A673 (cell line): Measurements from ENCODE around the gene ARPP19. TPM values are rescaled to one million over a fixed set of nuclear protein-coding genes. Genes with fewer than 3 reads are reported as not detected.

ENCODE experiments used
- BruUV-seq: library from RNA; stranded (reverse); fragments of 400-500 nt; replicated peaks from 2 replicates; lab custom pipeline; 2021; lab: Mats Ljungman, UMichigan
- CTCF ChIA-PET: fragments of 300-600 bp; sonication (Branson Sonifier 250); formaldehyde crosslinking; loops from one replicate; lab custom pipeline; 2022; ENCODE audit warnings: antibody characterized with exemption; lab: Charles Lee
- POLR2A ChIA-PET: fragments of 300-600 bp; sonication (Branson Sonifier 250); formaldehyde crosslinking; loops from one replicate; lab custom pipeline; 2022; ENCODE audit warnings: antibody characterized with exemption; ENCODE audit not compliant: low non-redundant PET; lab: Charles Lee
- DNase-seq: peaks from one replicate; pipeline ENCODE4 v3.0.0-alpha.2; 2015; ENCODE audit warnings: low spot score
- H3K27ac ChIP-seq: fragments of 200-600 bp; sonication (generic); 2 replicates; pipeline ENCODE4 v1.5.1; 2016; ENCODE audit warnings: mixed run types, low read depth, mild to moderate bottlenecking, mixed read lengths, antibody characterized with exemption, low read length; ENCODE audit not compliant: poor library complexity, severe bottlenecking
- H3K27me3 ChIP-seq: fragments of 200-600 bp; sonication (generic); replicated peaks from 2 replicates; pipeline ENCODE4 v1.6.1; 2017; ENCODE audit warnings: mixed run types, low read depth, mild to moderate bottlenecking, mixed read lengths, antibody characterized with exemption, low read length; ENCODE audit not compliant: insufficient read depth, poor library complexity
- H3K36me3 ChIP-seq: fragments of 200-600 bp; sonication (generic); 2 replicates; pipeline ENCODE4 v1.6.1; 2016; ENCODE audit warnings: mixed run types, mild to moderate bottlenecking, mixed read lengths, antibody characterized with exemption, low read length; ENCODE audit not compliant: insufficient read depth, poor library complexity, severe bottlenecking
- H3K4me1 ChIP-seq: fragments of 200-600 bp; sonication (generic); 2 replicates; pipeline ENCODE4 v1.6.1; 2017; ENCODE audit warnings: mixed run types, mild to moderate bottlenecking, mixed read lengths, antibody characterized with exemption, low read length; ENCODE audit not compliant: insufficient read depth, poor library complexity, severe bottlenecking
- H3K4me3 ChIP-seq: fragments of 200-600 bp; sonication (generic); 2 replicates; pipeline ENCODE4 v1.5.1; 2016; ENCODE audit warnings: low read depth, mixed run types, mild to moderate bottlenecking, mixed read lengths, low read length; ENCODE audit not compliant: poor library complexity, severe bottlenecking
- H3K9me3 ChIP-seq: fragments of 200-600 bp; sonication (generic); 2 replicates; pipeline ENCODE4 v1.6.1; 2016; ENCODE audit warnings: mixed run types, low read depth, mild to moderate bottlenecking, mixed read lengths, antibody characterized with exemption, low read length; ENCODE audit not compliant: poor library complexity, severe bottlenecking
- EZH2 ChIP-seq: fragments of 200-600 bp; sonication (generic); IDR thresholded peaks from 2 replicates; pipeline ENCODE4 v1.6.1; 2017; ENCODE audit warnings: borderline replicate concordance, low read depth, mild to moderate bottlenecking, mixed read lengths, antibody characterized with exemption, low read length; ENCODE audit not compliant: poor library complexity, severe bottlenecking
- intact Hi-C: fragments of 100-400 bp; cut with micrococcal nuclease; formaldehyde crosslinking; loops from one replicate; pipeline ENCODE4 v1.10.0; 2022; ENCODE audit not compliant: unreplicated experiment
- total RNA-seq: library from RNA; stranded (reverse); gene quantifications from 2 replicates; pipeline ENCODE4 v1.2.3, GENCODE V29; 2021
- TF ChIP-seq, protein P1 (sequence below): fragments of 300-800, 200-600 bp; sonication (generic); conservative IDR thresholded peaks from 2 replicates; pipeline ENCODE4 v1.5.1; 2017; ENCODE audit warnings: low read depth, mild to moderate bottlenecking, antibody characterized with exemption, low read length, moderate library complexity, mixed read lengths

Gene ARPP19
- total RNA-seq, 1 experiment from 2014 or later: 186 TPM

DNA sequence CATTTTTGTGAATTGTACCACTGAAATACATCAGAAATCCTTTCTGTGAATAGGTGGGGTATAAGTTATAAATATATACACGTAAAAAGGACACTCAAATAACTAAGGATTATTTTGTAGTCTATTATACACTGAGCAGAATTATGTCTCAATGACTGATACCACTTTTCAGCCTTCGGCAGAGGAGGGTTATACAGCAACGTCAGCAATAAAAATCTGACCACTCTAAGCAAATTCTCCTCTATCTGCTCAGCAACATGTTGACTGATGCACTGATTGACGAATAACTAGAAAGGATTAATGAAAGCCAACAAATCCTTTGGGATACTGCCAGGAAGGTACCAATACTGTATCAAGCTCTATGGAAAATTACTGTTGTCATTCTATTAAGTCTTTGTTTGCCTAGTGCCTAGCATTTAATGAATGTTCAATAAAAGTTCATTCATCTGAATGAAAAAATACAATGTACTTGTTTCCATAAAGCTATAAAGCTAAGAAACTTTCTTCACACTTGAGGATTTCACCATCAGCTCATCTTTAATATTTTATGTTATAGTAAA lies 5.2 kb downstream of the ARPP19 start:
- no peak for TF ChIP-seq EZH2
- TF ChIP-seq, protein P1, sequence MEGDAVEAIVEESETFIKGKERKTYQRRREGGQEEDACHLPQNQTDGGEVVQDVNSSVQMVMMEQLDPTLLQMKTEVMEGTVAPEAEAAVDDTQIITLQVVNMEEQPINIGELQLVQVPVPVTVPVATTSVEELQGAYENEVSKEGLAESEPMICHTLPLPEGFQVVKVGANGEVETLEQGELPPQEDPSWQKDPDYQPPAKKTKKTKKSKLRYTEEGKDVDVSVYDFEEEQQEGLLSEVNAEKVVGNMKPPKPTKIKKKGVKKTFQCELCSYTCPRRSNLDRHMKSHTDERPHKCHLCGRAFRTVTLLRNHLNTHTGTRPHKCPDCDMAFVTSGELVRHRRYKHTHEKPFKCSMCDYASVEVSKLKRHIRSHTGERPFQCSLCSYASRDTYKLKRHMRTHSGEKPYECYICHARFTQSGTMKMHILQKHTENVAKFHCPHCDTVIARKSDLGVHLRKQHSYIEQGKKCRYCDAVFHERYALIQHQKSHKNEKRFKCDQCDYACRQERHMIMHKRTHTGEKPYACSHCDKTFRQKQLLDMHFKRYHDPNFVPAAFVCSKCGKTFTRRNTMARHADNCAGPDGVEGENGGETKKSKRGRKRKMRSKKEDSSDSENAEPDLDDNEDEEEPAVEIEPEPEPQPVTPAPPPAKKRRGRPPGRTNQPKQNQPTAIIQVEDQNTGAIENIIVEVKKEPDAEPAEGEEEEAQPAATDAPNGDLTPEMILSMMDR: no peak
- no TSS peak for BruUV-seq
- no peaks in the 10 kb centered on the region for H3K27me3 ChIP-seq
- intact Hi-C loops: no loop called here
- peaks cover 4% of the 10 kb centered on the region for H3K9me3 ChIP-seq
- ChIA-PET POLR2A (no interaction called here), CTCF (no interaction called here)
- no peak overlapping the region for H3K4me3 ChIP-seq
- no peak overlapping the region for H3K27ac ChIP-seq
- peaks cover 8% of the 10 kb centered on the region for H3K4me1 ChIP-seq
- DNase-seq: no peak
- H3K36me3 ChIP-seq: peaks cover 14% of the 10 kb centered on the region

DNA sequence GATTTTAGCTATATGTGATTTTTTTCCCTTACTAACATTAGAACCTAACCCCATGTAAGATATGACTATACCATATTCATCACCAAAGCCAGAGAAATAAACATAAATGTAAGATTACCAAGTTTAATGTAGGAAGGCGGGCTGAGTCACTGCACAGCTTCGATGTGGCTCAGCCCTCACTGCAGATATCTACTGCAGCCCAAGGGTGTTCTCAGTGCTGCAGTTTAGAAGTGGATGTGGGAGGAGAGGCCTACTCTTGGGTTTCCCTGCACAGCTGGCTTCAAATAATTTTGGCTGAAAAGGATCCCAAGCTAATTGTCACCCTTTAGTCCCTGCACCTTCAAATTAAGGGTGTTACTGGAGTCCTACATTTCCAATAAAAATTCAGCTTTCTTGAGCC lies 9.3 kb downstream of the ARPP19 start:
- Histone ChIP-seq H3K4me3 (no peak overlapping the region), H3K4me1 (peaks cover 3% of the 10 kb centered on the region), H3K9me3 (peaks cover 4% of the 10 kb centered on the region), H3K27me3 (no peaks in the 10 kb centered on the region), H3K36me3 (peaks cover 37% of the 10 kb centered on the region), H3K27ac (no peak overlapping the region)
- no peak for TF ChIP-seq EZH2
- intact Hi-C loops: no loop called here
- CTCF ChIA-PET: no interaction called here
- BruUV-seq: no TSS peak
- POLR2A ChIA-PET: no interaction called here
- no peak for DNase-seq

DNA sequence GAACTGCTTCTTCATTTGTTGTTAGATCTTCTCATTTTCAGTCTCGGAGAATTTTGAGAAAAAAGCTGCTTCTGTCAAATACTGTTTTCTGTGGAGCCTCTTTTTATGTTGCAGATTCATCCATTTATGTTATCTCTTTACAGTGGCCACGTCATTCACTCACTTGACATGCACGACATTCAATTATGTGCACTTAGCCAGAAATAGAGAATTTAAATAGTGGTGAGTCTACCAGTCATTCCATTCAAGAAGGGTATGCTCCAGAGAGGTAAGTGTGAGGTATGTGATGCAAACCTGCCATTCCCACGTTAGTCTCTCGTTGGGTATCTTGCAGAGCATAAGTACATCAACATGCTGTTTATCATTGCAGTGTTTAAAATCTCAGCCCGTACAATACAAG lies 9.8 kb downstream of the ARPP19 start:
- Histone ChIP-seq H3K4me1 (peaks cover 1% of the 10 kb centered on the region), H3K27ac (no peak overlapping the region), H3K27me3 (no peaks in the 10 kb centered on the region), H3K36me3 (peaks cover 41% of the 10 kb centered on the region), H3K9me3 (peaks cover 4% of the 10 kb centered on the region), H3K4me3 (no peak overlapping the region)
- intact Hi-C loops: no loop called here
- DNase-seq: no peak
- POLR2A ChIA-PET: no interaction called here
- TF ChIP-seq, protein P1: no peak
- TF ChIP-seq EZH2: no peak
- BruUV-seq: no TSS peak
- CTCF ChIA-PET: no interaction called here

DNA sequence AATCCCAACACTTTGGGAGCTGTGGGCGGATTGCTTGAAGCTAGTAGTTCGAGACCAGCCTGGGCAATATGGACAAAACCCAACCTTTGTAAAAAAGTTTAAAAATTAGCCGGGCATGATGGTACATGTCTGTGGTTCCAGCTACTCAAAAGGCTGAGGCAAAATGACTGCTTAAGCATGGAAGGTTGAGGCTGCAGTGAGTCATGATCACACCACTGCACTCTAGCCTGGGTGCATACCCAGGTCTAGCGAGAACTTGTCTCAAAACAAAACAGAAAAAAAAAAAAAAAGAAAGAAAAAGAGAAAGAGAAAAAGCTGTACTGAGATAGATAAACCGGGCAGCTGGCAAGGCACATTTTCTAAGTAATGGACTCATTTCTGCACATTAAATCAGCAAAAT lies 10.6 kb downstream of the ARPP19 start:
- TF ChIP-seq, protein P1: no peak
- TF ChIP-seq EZH2: no peak
- CTCF ChIA-PET: no interaction called here
- peaks cover 41% of the 10 kb centered on the region for H3K36me3 ChIP-seq
- no peak for DNase-seq
- H3K9me3 ChIP-seq: peaks cover 4% of the 10 kb centered on the region
- POLR2A ChIA-PET: no interaction called here
- no TSS peak for BruUV-seq
- intact Hi-C loops: no loop called here
- H3K27me3 ChIP-seq: no peaks in the 10 kb centered on the region
- H3K4me1 ChIP-seq: no peaks in the 10 kb centered on the region
- no peak overlapping the region for H3K27ac ChIP-seq
- no peak overlapping the region for H3K4me3 ChIP-seq
